Hippocampal formation (tissue), 2 donors: ENCODE measurements around the gene TMEM156.
"Not testable (repeated sequence)": the region's sequence is repeated elsewhere in the genome, so short reads cannot be mapped to it uniquely, and the experiment has no call there.

Source experiments
- DNase-seq, 2 donors: peaks; one replicate each; lab custom pipeline; 2025; lab: John Stamatoyannopoulos, UW

Gene TMEM156

GRCh38 chr4:39043058-39043860 is 11.1 kb upstream of the TMEM156 start:
- peak in 1 of 2 donors; percentile 33 for DNase-seq

- DNase-seq, result no peak
Measured at GRCh38 chr4:39042366-39042765, 10.2 kb upstream of the TMEM156 start.

- no peak for DNase-seq
Measured at GRCh38 chr4:39039108-39039507, 6.9 kb upstream of the TMEM156 start.

- DNase-seq, result no peak
Measured at GRCh38 chr4:39037941-39038340, 5.7 kb upstream of the TMEM156 start.

GRCh38 chr4:39037491-39037825 is 5.2 kb upstream of the TMEM156 start:
- no peak for DNase-seq

GRCh38 chr4:39036172-39036571 is 4.0 kb upstream of the TMEM156 start:
- DNase-seq, result no peak

- not testable (repeated sequence) for DNase-seq
Measured at GRCh38 chr4:39031590-39032020, 604 bp downstream of the TMEM156 start.

GRCh38 chr4:39030725-39031124 is 1.5 kb downstream of the TMEM156 start:
- DNase-seq, result no peak

- no peak for DNase-seq
Measured at GRCh38 chr4:39029752-39030694, 2.2 kb downstream of the TMEM156 start.

- no peak for DNase-seq
Measured at GRCh38 chr4:39026096-39026495, 6.1 kb downstream of the TMEM156 start.

- DNase-seq, result no peak
Measured at GRCh38 chr4:39025552-39026085, 6.6 kb downstream of the TMEM156 start.

- no peak for DNase-seq
Measured at GRCh38 chr4:39024311-39024865, 7.8 kb downstream of the TMEM156 start.

- no peak for DNase-seq
Measured at GRCh38 chr4:39023059-39023458, 9.2 kb downstream of the TMEM156 start.

GRCh38 chr4:39022241-39022640 is 10.0 kb downstream of the TMEM156 start:
- no peak for DNase-seq

- DNase-seq, result no peak
Measured at GRCh38 chr4:39021631-39022030, 10.6 kb downstream of the TMEM156 start.

GRCh38 chr4:39020130-39020529 is 12.1 kb downstream of the TMEM156 start:
- DNase-seq, result no peak

- DNase-seq, result no peak
Measured at GRCh38 chr4:39014028-39014427, 18.2 kb downstream of the TMEM156 start.

GRCh38 chr4:39004758-39005157 is 27.5 kb downstream of the TMEM156 start:
- no peak for DNase-seq

GRCh38 chr4:39002058-39002457 is 30.2 kb downstream of the TMEM156 start:
- DNase-seq, result not testable (repeated sequence)

- DNase-seq, result no peak
Measured at GRCh38 chr4:38995660-38996005, 36.6 kb downstream of the TMEM156 start.

GRCh38 chr4:38994135-38994534 is 38.1 kb downstream of the TMEM156 start:
- no peak for DNase-seq

- DNase-seq, result no peak
Measured at GRCh38 chr4:38993683-38994082, 38.5 kb downstream of the TMEM156 start.
